Activated CD8-positive, alpha-beta memory T cell treated with anti-CD3 and anti-CD28 coated beads for 1 hour (primary cell): Measurements from ENCODE around the gene KRT78.
"Not testable (repeated sequence)": the region's sequence is repeated elsewhere in the genome, so short reads cannot be mapped to it uniquely, and the experiment has no call there.

Experiments used
- DNase-seq, 2 donors: peaks; one replicate each; pipeline ENCODE4 v3.0.0-alpha.2; 2020; ENCODE audit warnings: low read depth in 1 of 2; ENCODE audit errors: extremely low read depth in 1 of 2

KRT78 gene

DNA sequence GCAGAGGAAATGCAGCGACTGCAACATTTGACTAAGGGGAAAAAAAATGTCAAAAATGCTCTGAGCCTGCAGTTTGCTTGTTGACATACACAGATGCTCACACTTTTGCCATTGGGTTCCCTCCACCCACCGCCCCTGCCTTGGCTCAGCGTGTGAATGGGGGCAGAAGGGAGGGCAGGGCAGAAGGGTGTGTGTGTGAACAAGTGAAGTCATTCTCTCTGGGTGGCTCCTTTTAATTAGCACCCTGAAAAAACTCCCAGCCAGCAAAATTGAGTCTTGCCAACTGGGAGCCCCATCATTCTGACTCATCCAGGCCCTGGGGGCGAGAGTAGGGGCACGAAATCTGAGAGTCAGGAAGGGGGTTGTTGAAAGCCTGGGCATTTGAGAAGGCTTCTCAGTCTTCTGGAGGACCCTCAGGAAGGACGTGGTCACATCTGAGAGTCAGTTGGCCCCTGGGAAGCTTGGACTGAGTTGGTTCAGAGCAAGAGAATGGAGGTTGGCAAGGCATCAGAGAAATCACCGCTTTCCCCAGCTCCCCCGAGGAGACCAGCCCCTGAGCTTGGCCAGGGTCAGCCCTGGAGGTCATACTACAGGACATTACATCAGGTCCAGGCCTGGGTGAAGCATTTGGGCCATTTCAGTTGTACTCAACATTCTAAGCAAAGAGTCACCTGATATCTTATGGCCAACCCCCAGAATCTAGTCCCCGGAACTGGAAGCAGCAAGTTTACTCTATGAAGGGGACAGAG lies 22.7 kb upstream of the KRT78 start:
- no peak for DNase-seq

DNA sequence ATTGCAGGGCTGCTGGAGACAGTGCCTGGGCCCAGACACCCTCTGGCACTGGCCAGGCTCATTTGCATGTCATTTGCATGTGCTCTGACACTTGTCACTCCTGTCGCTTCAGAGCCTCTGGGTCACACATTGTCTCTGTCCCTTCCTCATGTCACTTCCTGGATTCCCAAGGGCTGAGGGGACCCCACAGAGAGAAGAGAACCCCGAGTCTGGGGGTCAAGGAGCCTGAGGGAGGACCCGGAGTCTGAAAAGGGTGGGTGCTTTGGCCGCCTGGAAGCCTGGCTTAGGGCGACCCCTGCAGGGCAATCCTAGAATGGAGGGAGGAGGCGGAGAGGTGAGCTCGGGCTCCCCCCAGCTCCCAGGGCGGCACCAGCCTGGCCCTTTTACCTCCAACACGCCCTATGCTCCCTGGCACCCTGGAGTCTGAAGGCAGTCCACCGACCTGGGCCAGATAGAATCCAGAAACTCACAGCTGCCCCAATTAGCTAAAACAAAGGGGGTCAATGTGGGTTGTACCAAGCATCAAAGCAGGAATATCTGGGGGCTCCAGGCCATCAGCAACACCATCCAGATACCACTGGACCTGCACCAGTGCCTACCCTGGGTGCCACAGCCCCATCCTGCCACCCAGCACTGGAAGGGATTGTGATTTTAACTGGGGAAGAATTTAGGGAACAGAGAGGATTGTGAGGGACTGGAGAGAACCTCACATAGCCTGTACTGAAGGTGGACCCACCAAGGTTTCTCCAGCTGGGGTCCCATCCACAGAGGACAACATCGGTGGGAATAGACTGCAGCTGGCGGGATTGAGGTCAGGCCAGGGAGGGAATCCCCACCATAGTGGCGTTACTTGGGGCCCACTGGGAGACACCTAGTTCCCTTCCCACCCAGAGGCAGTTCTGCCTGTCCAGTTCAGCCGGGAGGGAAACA lies 21.8 kb upstream of the KRT78 start:
- peak; percentile 59 to 77 for DNase-seq

DNA sequence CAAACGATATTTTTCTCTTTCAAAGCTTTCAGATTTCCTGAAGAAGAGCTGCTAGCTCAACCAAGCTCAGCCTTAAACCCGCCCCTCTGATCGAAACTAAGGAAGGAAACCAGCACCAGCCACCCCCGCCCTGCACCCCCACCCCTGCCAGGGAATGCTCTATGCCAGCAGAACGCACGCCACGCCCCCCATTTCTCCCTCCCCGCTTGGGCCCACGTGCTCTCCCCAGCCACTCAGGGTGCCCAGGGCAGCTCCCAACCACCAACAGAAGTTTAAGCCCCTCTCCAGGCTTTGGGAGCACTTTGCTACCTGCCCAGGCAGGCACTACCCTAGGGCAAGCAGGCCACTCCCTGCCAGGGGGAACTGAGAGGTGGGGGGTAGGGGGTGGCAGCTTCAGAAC lies 18.8 kb upstream of the KRT78 start:
- peak in 1 of 2 donors; percentile 13 for DNase-seq

DNA sequence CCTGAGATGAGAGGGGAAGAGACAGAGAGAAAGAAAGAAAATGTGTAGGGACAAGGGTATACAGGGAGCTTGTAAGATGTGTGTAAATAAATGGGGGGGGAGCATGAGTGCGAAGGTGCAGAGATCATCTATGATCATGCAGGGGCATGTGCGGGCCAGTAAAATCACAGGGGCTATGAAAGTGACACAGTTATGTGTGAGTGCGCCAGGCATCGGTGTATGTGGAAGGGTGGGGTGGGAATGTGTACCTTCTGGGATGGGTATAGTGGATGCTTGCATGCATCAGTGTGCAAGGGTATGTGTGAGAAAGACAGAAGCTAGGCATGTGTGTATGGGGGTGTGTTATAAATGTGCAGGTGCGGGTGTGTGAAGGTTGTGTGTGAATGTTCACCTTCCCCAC lies 18.4 kb upstream of the KRT78 start:
- no peak for DNase-seq

DNA sequence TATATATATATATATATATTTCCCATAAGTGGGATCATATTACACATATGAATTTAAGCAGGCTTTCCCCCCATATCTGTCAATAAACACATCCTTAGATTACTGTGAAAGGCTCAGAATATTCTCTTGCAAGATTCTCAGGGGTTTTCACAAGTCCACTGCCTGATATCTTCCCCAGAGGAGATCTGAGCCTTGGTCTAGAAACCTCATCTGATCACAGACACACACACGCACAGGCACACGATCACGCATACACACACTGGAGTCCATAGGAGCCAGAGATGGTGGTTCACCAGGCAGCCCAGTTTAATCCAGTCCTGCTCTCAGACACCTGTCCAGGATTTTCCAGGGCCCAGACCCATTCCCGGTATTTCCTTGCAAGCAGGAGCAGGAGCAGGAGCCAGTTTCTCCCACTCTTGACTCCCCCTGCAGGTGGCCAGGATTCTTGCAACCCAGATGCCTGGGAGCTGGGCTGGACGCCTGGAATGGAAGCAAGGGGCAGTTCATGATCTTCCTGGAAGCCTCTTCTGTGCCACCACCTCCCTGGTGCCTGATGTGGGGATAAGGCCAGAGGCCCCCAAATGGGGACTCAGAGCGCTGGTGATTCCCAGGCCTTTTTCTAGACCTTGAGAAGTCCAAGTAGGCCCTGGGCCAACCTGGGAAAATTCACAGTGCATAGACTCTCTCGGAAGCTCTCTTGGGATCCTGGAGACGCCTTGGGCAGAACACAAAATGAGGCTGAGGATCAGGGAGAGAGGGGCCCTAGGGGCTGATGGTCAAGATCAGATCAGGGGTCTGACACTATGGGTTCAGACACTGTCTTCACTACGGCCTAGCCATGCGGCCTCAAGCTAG lies 16.5 kb upstream of the KRT78 start:
- no peak for DNase-seq

DNA sequence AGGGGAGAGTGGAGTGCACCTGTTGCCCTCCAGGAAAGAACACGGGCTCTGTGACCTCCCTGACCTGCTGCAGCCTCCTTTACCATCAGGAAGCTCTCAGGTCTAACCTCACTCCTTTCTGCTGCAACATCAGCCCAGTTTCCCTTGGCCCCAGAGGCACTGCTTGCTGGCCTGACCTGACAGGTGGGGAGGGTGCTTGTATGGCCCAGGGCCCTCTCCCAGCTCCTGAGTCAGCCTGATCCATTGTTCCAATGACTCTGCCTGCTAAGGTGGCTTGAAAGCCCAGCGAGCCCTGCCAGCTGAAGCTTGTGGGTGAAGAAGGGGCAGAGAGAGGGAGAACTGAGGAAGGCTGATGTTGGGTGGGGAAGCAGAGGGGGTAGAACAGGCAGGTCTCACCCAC lies 13.2 kb upstream of the KRT78 start:
- DNase-seq = no peak

- DNase-seq = no peak
Measured at GRCh38 chr12:52861511-52861910, 12.7 kb upstream of the KRT78 start.

DNA sequence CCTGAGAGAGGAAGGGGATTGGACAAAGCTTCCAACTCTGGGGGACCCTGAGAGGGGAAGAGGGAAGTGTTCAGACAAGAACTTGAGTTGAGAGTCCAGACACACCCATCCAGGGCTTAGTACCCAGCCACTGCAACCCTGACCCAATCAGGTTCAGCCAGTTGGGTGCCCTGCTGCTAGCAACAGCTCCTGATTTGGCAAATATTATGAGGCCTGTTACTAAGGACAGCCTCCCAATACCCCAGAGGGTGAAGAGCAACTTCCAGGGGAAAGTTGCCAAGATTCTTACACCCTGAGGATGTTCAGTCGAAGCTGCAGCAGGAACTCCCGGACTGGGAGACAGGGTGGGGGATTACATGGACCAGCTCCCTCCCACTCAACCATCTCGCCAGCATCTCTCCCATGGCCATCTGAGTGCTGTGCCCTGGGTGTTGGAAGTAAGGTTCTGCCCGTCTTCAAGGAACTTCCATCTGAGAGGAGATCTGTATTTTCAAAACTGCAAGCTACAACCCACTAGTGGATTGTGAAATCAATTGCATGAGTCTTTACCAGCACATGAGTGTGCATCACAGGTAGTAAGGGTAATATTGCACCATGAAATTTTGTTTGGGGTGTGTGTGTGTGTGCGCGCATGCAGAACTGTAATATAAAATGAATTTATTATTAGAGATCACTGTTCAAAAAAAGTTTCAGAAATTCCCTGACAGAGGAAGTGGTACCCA lies 11.5 kb upstream of the KRT78 start:
- DNase-seq = no peak

- no peak for DNase-seq
Measured at GRCh38 chr12:52857500-52857899, 8.7 kb upstream of the KRT78 start.

- no peak for DNase-seq
Measured at GRCh38 chr12:52856787-52857186, 8.0 kb upstream of the KRT78 start.

DNA sequence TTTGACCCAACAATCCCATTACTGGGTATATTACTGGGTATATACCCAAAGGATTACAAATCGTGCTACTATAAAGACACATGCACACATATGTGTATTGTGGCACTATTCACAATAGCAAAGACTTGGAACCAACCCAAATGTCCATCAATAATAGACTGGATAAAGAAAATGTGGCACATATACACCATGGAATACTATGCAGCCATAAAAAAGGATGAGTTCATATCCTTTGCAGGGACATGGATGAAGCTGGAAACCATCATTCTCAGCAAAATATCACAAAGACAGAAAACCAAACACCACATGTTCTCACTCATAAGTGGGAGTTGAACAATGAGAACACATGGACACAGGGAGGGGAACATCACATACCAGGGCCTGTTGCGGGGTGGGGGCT lies 7.3 kb upstream of the KRT78 start:
- DNase-seq = not testable (repeated sequence)

DNA sequence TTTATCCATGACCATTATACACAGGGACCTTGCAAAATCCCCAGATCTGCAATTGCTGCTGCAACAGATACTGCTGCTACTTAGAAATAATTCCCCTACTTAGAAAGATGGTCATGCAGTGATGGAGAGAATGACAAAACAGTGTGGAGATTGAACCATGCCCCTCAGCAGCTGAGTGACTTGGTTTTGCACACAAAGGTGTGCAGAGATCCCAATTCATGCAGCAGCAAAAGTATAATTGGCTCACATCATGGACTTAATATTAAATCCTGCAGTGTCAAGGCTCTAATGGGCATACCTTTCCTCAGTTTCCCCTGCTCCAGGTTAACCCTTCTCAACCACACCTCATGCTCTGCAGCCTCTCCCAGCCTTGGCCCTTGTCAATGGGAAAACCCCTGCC lies 3.0 kb upstream of the KRT78 start:
- DNase-seq = no peak

DNA sequence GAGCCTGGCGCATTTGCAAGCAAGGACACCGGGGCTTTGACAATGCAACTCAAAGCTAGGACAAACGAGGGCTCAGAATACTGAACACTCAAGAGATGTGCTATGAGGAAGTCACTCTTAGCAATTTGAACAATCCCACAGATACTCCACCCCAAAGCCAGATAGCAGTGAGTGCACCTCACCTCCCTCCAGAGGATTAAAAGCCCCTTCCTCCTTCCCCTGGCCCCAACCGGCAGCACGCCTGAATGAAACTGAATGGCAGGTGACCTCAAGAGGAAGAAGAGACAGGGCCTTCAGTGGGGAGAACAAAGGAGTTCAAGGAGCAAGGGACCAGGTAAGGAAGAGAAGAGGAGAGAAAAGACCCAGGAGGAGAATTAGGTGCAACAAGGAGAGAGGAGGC lies 1.9 kb upstream of the KRT78 start:
- no peak for DNase-seq

DNA sequence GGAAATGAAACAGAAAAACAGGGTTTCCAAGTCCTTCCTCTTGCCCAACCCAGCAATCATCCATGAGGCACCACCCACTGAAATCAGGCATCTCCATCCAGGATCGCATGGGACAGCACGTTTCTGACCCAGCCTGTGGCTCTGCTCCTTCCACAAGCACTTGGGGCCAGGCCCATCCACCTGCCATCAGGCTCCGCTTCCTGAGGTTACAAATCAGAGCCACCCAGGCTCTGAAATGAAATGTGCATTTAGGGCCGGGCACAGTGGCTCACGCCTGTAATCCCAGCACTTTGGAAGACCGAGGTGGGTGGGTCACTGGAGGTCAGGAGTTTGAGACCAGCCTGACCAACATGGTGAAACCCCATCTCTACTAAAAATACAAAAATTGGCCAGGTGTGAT lies 717 bp upstream of the KRT78 start:
- no peak for DNase-seq

DNA sequence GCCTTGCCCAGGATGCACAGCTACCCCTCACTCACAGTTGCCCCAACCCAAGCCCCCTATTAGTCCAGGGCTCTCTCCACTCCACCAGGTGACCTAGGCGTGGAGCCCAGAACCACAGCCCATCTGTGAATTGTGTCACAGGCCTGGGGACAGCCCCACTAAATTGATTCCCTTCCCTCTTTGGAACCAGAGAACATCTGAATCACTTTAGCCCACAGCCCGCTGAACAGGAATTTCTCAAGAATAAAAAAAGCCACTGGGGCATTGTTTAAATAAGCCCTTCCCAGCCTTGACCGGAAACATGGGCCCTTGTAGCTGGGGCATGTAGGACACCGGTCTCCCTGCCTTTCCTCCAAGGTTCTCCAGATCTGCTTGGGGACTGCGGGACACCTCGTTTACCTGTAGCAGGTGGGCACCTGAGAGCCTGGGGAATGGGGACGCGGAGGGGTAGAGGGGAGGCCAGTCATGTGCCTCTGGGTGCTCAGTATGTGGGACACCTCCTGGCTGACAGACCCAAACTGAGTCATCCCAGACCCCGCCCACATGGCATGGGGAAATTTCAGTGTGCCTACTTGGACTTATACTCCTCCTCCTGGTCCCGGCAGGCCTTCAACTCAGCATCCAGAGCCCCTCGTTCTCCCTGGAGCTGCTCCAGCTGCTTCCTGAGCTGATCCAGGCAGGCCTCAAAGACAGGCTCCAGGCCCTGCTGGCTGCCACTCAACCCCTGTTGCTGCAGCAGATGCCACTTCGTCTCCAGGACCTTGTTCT lies 1.3 kb downstream of the KRT78 start:
- DNase-seq = no peak

DNA sequence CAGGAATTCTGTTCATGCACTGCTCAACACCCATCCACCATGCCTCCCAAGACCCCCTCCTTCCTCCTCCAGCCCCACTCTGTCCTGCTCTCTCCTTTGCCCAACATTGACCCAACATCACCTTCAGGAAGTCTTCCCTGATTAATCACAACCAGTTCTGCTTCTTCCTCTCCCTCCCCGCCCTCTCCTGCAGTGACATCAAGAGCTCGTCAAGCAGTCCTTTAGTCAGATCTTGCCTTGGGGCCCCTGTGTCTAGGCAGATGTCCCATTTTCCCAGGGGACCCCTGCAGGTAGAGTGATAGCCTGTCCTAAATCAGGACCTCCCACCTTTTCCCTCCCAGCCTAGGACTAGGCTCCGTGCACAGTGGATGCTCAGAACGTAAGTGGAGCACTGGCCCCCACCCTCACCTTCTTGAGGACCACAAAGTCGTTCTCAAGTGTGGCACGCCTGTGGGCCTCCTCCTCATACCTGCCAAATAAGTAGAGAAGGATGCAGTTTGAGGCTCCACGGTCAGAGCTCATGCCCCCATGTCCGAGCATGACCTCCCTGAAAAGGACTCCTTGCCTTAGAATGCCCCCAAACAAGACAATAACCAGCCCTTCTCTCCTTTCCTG lies 2.3 kb downstream of the KRT78 start:
- no peak for DNase-seq

- DNase-seq = no peak
Measured at GRCh38 chr12:52845946-52846345, 2.8 kb downstream of the KRT78 start.

DNA sequence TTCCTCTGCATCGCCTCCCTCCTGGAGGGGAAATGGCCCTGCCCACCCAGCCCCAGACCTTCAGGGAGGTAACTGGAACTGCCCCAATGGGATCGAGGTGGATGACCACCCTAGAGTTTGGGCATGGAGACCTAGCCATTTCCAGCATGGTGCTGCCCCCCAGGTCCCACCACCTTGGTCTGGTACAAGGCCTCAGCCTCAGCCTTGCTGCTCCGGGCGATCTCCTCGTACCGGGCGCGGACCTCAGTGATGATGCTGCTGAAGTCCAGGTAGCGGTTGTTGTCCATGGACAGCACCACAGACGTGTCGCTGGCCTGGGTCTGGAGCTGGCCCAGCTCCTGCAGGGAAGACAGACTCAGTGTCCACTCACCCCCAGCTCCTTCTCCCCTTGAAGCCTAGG lies 4.4 kb downstream of the KRT78 start:
- DNase-seq = no peak

GRCh38 chr12:52839436-52840105 lies 9.2 kb downstream of the KRT78 start:
- no peak for DNase-seq
